ENCODE results near the gene ZNF280D. TPM values are rescaled to one million over a fixed set of nuclear protein-coding genes. Genes with fewer than 3 reads are reported as not detected.

ZNF280D gene
- total RNA-seq, 1 donor, result 55.3 TPM

GRCh38 chr15:56608993-56609392 is 124.3 kb downstream of the ZNF280D start:
- DNase-seq (ENCODE audit: low read depth), result no peak
- TF ChIP-seq, protein P1, sequence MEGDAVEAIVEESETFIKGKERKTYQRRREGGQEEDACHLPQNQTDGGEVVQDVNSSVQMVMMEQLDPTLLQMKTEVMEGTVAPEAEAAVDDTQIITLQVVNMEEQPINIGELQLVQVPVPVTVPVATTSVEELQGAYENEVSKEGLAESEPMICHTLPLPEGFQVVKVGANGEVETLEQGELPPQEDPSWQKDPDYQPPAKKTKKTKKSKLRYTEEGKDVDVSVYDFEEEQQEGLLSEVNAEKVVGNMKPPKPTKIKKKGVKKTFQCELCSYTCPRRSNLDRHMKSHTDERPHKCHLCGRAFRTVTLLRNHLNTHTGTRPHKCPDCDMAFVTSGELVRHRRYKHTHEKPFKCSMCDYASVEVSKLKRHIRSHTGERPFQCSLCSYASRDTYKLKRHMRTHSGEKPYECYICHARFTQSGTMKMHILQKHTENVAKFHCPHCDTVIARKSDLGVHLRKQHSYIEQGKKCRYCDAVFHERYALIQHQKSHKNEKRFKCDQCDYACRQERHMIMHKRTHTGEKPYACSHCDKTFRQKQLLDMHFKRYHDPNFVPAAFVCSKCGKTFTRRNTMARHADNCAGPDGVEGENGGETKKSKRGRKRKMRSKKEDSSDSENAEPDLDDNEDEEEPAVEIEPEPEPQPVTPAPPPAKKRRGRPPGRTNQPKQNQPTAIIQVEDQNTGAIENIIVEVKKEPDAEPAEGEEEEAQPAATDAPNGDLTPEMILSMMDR (IDR thresholded peaks at IDR 0.05; ENCODE audit: insufficient read depth, low read length), result no peak
- H3K4me3 ChIP-seq (ENCODE audit: low read depth, low read length), result no peak overlapping the region

GRCh38 chr15:56608140-56608778 is 125.0 kb downstream of the ZNF280D start:
- TF ChIP-seq, protein P1 (IDR thresholded peaks at IDR 0.05; ENCODE audit: insufficient read depth, low read length), result no peak
- DNase-seq (ENCODE audit: low read depth), result no peak
- no peak overlapping the region for H3K4me3 ChIP-seq (ENCODE audit: low read depth, low read length)

DNA sequence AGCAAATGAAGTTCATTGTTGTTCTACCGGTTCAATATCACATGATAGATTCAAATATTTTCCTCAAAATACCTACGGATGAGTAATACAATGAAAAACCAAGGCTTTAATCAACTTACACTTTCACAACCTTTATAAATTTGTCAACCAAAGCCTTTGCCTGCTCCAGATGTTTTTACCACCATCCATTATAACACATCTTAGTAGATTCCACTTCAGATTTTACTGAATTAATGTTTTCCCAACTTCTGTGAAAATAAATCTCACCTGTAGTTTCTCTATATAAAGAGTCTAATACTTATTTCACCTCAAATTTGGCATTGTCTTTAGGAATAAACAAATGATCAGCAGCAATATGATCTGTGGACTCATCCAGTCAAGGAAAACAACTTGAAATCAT is 131.1 kb downstream of the ZNF280D start:
- TF ChIP-seq, protein P1 (IDR thresholded peaks at IDR 0.05; ENCODE audit: insufficient read depth, low read length), result no peak
- no peak for DNase-seq (ENCODE audit: low read depth)
- no peak overlapping the region for H3K4me3 ChIP-seq (ENCODE audit: low read depth, low read length)

GRCh38 chr15:56600380-56600779 is 132.9 kb downstream of the ZNF280D start:
- TF ChIP-seq, protein P1 (IDR thresholded peaks at IDR 0.05; ENCODE audit: insufficient read depth, low read length), result no peak
- no peak for DNase-seq (ENCODE audit: low read depth)
- H3K4me3 ChIP-seq (ENCODE audit: low read depth, low read length), result no peak overlapping the region

DNA sequence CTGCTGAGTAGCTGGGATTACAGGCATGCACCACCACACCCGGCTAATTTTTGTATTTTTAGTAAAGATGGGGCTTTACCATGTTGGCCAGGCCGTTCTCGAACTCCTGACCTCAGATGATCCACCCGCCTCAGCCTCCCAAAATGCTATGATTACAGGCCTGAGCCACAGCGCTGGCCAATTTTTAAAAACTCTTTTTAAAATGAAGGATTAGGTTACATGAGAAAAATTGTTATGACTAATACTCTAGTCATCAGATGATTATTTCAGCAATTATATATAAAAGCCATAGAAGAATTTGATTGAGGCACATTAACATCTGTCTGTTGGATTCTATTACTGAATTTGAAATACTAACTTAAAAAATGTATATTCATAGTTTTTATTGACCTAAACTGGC is 134.3 kb downstream of the ZNF280D start:
- no peak overlapping the region for H3K4me3 ChIP-seq (ENCODE audit: low read depth, low read length)
- DNase-seq (ENCODE audit: low read depth), result peak; percentile 45
- TF ChIP-seq, protein P1 (IDR thresholded peaks at IDR 0.05; ENCODE audit: insufficient read depth, low read length), result no peak

GRCh38 chr15:56587686-56588085 is 145.6 kb downstream of the ZNF280D start:
- TF ChIP-seq, protein P1 (IDR thresholded peaks at IDR 0.05; ENCODE audit: insufficient read depth, low read length), result no peak
- H3K4me3 ChIP-seq (ENCODE audit: low read depth, low read length), result no peak overlapping the region
- no peak for DNase-seq (ENCODE audit: low read depth)

DNA sequence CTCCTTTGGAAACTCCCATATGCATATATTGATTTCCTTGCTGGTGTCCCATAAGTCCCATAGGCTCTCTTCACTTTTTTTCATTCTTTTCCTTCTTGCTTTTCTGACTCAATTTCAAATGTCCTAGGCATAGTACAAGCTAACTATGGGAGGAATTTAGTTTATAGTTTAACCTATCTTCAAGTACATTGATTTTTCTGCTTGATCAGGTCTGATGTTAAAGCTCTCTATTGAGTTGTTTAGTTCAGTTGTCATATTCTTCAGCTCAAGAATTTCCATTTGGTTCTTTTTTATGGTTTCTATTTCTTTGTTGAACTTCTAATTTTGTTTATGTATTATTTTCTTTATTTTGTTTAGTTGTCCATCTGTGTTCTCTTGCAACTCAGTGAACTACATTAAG is 147.1 kb downstream of the ZNF280D start:
- TF ChIP-seq, protein P1 (IDR thresholded peaks at IDR 0.05; ENCODE audit: insufficient read depth, low read length), result no peak
- DNase-seq (ENCODE audit: low read depth), result no peak
- no peak overlapping the region for H3K4me3 ChIP-seq (ENCODE audit: low read depth, low read length)

Data from fibroblast of the aortic adventitia (primary cell).